Left lung (tissue), 10 donors: ENCODE measurements around the gene AFG3L2. TPM values are rescaled to one million over a fixed set of nuclear protein-coding genes. Genes with fewer than 3 reads are reported as not detected.

Source experiments
- ATAC-seq: fragments of 200-7000 bp; cut with Tn5 transposase; one replicate; pipeline ENCODE4 v1.9.1; 2020; ENCODE audit warnings: moderate library complexity
- DNase-seq, 4 donors: peaks; one replicate each; pipeline ENCODE4 v3.0.0-alpha.2; 2013 to 2020
- H3K27ac ChIP-seq, 2 donors: fragments of 200-600 bp; sonication (generic) in 1 of 2; one replicate each; pipeline versions ENCODE4 v1.5.0 to v1.8.0; 2020 to 2021
- H3K27me3 ChIP-seq, 2 donors: fragments of 200-600 bp; sonication (generic) in 1 of 2; one replicate each; pipeline versions ENCODE4 v1.5.0 to v1.8.0; 2020 to 2021
- H3K36me3 ChIP-seq, 2 donors: fragments of 200-600 bp; sonication (generic) in 1 of 2; one replicate each; pipeline versions ENCODE4 v1.5.0 to v1.8.0; 2020 to 2021
- H3K4me1 ChIP-seq, 2 donors: fragments of 200-600 bp; one replicate each; pipeline ENCODE4 v1.8.0; 2021
- H3K4me3 ChIP-seq, 2 donors: fragments of 200-600 bp; sonication (generic) in 1 of 2; one replicate each; pipeline versions ENCODE4 v1.5.0 to v1.8.0; 2020 to 2021; ENCODE audit warnings: mild to moderate bottlenecking in 1 of 2
- H3K9me3 ChIP-seq, 2 donors: fragments of 200-600 bp; sonication (generic) in 1 of 2; one replicate each; pipeline versions ENCODE4 v1.5.0 to v1.8.0; 2020 to 2021
- CTCF ChIP-seq, 2 donors: fragments of 200-600 bp; sonication (generic) in 1 of 2; IDR thresholded peaks; one replicate each; pipeline versions ENCODE4 v1.5.0 to v1.8.0; 2021; ENCODE audit warnings: antibody characterized with exemption in 2 of 2
- intact Hi-C, 2 donors: fragments of 100-400 bp; cut with DNase I; formaldehyde crosslinking; loops; one replicate each; pipeline versions ENCODE4 v1.11.2 to v1.14.2; 2022
- polyA plus RNA-seq, 6 donors: library from polyadenylated mRNA; unstranded; fragments of 120-200 nt; gene quantifications; one replicate each; pipeline ENCODE4 v1.2.1, GENCODE V29; 2013; ENCODE audit not compliant: insufficient read length in 6 of 6
- total RNA-seq, 2 donors: library from RNA; stranded (reverse); fragmentation: NEBNext Ultra II Directional; extraction: Animal tissue kit (Norgen Biotek cat#: 25700); gene quantifications; one replicate each; pipeline ENCODE4 v1.2.1, GENCODE V29; 2021
- donor health status: DM: no; HTN: yes; CAD: no.
- donor health status: DM: no; HTN: no; CAD: no.

AFG3L2 gene
- total and polyA plus RNA-seq, 8 donors = 30.3 to 48.4 (median 43.9) TPM

- no peak for TF ChIP-seq CTCF (IDR thresholded peaks at IDR 0.05)
- ATAC-seq (no peak), DNase-seq (no peak)
- Histone ChIP-seq H3K4me3 (no peak overlapping the region), H3K36me3 (peaks cover 0 to 76% of the 10 kb centered on the region in 2 donors), H3K4me1 (no peaks in the 10 kb centered on the region), H3K27ac (no peak overlapping the region), H3K27me3 (no peaks in the 10 kb centered on the region), H3K9me3 (no peaks in the 10 kb centered on the region)
- intact Hi-C loops = no loop called here
Observed at GRCh38 chr18:12333506-12334290, 43.3 kb downstream of the AFG3L2 start.

- DNase-seq (no peak), ATAC-seq (no peak)
- Histone ChIP-seq H3K9me3 (no peaks in the 10 kb centered on the region), H3K4me1 (no peaks in the 10 kb centered on the region), H3K4me3 (no peak overlapping the region), H3K27ac (no peak overlapping the region), H3K36me3 (peaks cover 0 to 76% of the 10 kb centered on the region in 2 donors), H3K27me3 (no peaks in the 10 kb centered on the region)
- TF ChIP-seq CTCF (IDR thresholded peaks at IDR 0.05) = no peak
- intact Hi-C loops = no loop called here
Observed at GRCh38 chr18:12330766-12331165, 46.3 kb downstream of the AFG3L2 start.

GRCh38 chr18:12329125-12329698, 47.8 kb downstream of the AFG3L2 start:
- no peaks in the 10 kb centered on the region for H3K27me3 ChIP-seq
- H3K9me3 ChIP-seq = no peaks in the 10 kb centered on the region
- H3K4me1 ChIP-seq = no peaks in the 10 kb centered on the region
- H3K36me3 ChIP-seq = peaks cover 8 to 78% of the 10 kb centered on the region in 2 donors
- no peak overlapping the region for H3K27ac ChIP-seq
- intact Hi-C loops = no loop called here
- no peak overlapping the region for H3K4me3 ChIP-seq
- ATAC-seq = no peak
- no peak for TF ChIP-seq CTCF (IDR thresholded peaks at IDR 0.05)
- no peak for DNase-seq

DNA sequence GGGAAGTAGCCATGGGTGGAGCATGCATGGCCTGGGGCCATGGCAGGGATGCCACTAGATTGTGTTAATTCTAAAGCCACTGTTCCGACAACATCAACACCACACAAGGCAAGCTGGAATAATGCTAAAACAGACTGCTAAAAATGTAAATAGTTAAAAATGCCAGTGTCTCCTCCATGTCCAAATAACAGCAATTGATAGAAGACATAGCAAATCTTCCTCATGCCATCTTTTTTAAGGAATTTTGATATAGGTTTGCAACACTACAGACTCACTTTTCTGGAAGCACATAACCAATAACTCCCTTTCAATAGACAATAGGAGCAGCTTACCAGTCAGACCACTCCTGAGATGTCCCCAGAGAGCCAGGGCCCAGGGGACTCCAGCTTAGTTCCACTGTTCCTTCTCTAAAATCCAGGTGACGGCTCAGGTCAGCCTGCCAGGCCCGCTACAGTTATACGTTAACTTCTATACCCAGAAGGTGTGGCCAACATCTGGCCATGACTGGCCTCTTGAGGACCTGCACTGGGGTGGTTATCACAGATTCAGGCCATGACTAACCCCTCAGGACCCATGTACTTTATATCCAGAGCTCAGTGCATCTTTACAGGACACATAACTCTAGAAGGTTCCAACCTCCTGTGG, 48.7 kb downstream of the AFG3L2 start:
- Histone ChIP-seq H3K27me3 (no peaks in the 10 kb centered on the region), H3K4me1 (no peaks in the 10 kb centered on the region), H3K4me3 (no peak overlapping the region), H3K9me3 (no peaks in the 10 kb centered on the region), H3K36me3 (peaks cover 8 to 78% of the 10 kb centered on the region in 2 donors), H3K27ac (no peak overlapping the region)
- DNase-seq (no peak), ATAC-seq (no peak)
- intact Hi-C loops = no loop called here
- no peak for TF ChIP-seq CTCF (IDR thresholded peaks at IDR 0.05)

DNA sequence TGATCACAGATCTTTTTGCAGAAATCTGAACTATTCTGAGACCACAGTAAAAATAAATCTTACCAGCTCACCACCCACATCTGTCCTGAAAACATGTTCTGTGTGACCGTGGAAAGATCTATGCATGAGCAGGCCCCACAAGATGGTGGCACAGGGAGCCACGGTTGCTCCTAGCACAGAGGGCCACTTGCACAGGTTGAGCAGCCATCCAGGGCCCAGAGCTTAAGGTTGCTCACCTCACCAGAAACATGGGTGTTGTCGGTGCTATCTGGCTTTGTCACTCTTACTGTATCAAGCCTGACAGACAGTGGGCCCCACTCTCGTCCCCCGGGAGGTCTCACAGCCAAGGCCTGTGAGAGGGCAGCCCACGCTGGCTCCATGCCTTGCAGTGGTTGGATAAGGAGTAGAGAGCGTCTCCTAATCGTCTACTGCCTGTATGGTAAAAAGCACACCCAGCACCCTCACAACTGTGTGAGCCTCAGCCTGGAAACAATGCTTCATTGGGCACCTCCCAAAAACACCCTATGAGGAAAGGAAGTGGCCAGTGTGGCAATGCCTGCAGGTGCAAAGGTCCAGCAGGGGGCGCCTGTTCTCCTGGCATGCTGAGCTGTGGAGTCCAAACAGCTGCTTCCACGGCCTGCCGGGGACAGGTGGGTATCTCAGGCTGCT, 49.4 kb downstream of the AFG3L2 start:
- no peaks in the 10 kb centered on the region for H3K4me1 ChIP-seq
- TF ChIP-seq CTCF (IDR thresholded peaks at IDR 0.05) = peak; percentile 78 to 81
- no peak overlapping the region for H3K27ac ChIP-seq
- H3K27me3 ChIP-seq = no peaks in the 10 kb centered on the region
- H3K36me3 ChIP-seq = peaks cover 8 to 84% of the 10 kb centered on the region in 2 donors
- intact Hi-C loops = no loop called here
- peak in 3 of 4 donors; percentile 42 to 92 (median 76) for DNase-seq
- ATAC-seq = peak; percentile 89
- H3K4me3 ChIP-seq = no peak overlapping the region
- no peaks in the 10 kb centered on the region for H3K9me3 ChIP-seq
